ENCODE results near the gene P2RX7.

GRCh38 chr12:121190523-121191031, 57.9 kb downstream of the P2RX7 start:
- no peak for TF ChIP-seq CTCF (IDR thresholded peaks at IDR 0.05)
- no peak for TF ChIP-seq POLR2AphosphoS5 (IDR thresholded peaks at IDR 0.05)

All from prostate gland (tissue), 2 donors.